ENCODE results near the gene LRRC56. TPM values are rescaled to one million over a fixed set of nuclear protein-coding genes. Genes with fewer than 3 reads are reported as not detected.

Gene LRRC56
- total RNA-seq, 1 experiment from 2014 or later: 3.4 TPM

- TF ChIP-seq, protein P1, sequence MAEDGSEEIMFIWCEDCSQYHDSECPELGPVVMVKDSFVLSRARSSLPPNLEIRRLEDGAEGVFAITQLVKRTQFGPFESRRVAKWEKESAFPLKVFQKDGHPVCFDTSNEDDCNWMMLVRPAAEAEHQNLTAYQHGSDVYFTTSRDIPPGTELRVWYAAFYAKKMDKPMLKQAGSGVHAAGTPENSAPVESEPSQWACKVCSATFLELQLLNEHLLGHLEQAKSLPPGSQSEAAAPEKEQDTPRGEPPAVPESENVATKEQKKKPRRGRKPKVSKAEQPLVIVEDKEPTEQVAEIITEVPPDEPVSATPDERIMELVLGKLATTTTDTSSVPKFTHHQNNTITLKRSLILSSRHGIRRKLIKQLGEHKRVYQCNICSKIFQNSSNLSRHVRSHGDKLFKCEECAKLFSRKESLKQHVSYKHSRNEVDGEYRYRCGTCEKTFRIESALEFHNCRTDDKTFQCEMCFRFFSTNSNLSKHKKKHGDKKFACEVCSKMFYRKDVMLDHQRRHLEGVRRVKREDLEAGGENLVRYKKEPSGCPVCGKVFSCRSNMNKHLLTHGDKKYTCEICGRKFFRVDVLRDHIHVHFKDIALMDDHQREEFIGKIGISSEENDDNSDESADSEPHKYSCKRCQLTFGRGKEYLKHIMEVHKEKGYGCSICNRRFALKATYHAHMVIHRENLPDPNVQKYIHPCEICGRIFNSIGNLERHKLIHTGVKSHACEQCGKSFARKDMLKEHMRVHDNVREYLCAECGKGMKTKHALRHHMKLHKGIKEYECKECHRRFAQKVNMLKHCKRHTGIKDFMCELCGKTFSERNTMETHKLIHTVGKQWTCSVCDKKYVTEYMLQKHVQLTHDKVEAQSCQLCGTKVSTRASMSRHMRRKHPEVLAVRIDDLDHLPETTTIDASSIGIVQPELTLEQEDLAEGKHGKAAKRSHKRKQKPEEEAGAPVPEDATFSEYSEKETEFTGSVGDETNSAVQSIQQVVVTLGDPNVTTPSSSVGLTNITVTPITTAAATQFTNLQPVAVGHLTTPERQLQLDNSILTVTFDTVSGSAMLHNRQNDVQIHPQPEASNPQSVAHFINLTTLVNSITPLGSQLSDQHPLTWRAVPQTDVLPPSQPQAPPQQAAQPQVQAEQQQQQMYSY (CRISPR knock-in tag; IDR thresholded peaks at IDR 0.05): no peak
- TF ChIP-seq KAT7 (CRISPR knock-in tag; IDR thresholded peaks at IDR 0.05; ENCODE audit: borderline replicate concordance): no peak
- TF ChIP-seq, protein P2, sequence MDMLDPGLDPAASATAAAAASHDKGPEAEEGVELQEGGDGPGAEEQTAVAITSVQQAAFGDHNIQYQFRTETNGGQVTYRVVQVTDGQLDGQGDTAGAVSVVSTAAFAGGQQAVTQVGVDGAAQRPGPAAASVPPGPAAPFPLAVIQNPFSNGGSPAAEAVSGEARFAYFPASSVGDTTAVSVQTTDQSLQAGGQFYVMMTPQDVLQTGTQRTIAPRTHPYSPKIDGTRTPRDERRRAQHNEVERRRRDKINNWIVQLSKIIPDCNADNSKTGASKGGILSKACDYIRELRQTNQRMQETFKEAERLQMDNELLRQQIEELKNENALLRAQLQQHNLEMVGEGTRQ (CRISPR knock-in tag; IDR thresholded peaks at IDR 0.05): no peak
- no peak for TF ChIP-seq ZNF512 (CRISPR knock-in tag; IDR thresholded peaks at IDR 0.05; ENCODE audit: borderline replicate concordance)
- no peak for TF ChIP-seq ZNF317 (CRISPR knock-in tag; IDR thresholded peaks at IDR 0.05; ENCODE audit: borderline replicate concordance, low read depth)
Observed at GRCh38 chr11:489610-490185, 47.6 kb upstream of the LRRC56 start (continued).

DNA sequence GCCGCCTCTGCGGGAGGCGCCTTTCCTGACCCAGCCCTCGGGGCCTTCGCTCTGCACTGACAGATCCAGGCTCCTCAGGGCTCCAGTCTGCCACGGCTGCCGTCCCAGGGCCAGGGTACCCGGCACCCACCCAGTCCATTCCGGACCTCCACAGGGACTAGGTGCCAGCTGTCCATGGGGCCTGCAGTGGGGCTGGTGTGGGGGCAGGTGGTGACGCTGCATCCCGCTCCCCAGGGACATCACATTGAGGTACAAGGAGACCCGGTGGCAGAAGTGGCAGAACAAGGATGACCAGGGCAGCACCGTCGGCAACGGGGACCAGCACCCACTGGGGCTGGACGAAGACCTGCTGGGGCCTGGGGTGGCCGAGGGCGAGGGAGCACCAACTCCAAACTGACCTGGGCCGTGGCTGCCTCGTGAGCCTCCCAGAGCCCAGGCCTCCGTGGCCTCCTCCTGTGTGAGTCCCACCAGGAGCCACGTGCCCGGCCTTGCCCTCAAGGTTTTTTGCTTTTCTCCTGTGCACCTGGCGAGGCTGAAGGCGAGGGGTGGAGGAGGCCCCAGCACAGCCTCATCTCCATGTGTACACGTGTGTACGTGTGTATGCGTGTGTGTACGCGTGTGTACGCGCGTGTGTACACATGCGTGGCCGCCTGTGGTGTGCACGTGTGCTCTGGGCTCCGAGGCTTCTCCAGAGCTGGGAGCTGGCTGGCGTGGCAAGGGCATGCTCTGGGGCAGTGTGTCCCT lies 47.0 kb upstream of the LRRC56 start:
- Mint-ChIP-seq H3K36me3 (peaks cover 11% of the 10 kb centered on the region), H3K9me3 (no peaks in the 10 kb centered on the region), H3K4me1 (no peaks in the 10 kb centered on the region), H3K4me3 (no peak overlapping the region), H3K27ac (no peak overlapping the region), H3K27me3 (ENCODE audit: low read depth) (no peaks in the 10 kb centered on the region)
- CTCF ChIA-PET: no interaction called here
- ATAC-seq: no peak
- no peak for DNase-seq (ENCODE audit: low spot score)
- POLR2A ChIA-PET: no interaction called here
- TF ChIP-seq ZNF263 (CRISPR knock-in tag; IDR thresholded peaks at IDR 0.05; ENCODE audit: low read depth): no peak
- TF ChIP-seq ZNF138 (CRISPR knock-in tag; conservative IDR thresholded peaks at IDR 0.05): no peak
- TF ChIP-seq, protein P3, sequence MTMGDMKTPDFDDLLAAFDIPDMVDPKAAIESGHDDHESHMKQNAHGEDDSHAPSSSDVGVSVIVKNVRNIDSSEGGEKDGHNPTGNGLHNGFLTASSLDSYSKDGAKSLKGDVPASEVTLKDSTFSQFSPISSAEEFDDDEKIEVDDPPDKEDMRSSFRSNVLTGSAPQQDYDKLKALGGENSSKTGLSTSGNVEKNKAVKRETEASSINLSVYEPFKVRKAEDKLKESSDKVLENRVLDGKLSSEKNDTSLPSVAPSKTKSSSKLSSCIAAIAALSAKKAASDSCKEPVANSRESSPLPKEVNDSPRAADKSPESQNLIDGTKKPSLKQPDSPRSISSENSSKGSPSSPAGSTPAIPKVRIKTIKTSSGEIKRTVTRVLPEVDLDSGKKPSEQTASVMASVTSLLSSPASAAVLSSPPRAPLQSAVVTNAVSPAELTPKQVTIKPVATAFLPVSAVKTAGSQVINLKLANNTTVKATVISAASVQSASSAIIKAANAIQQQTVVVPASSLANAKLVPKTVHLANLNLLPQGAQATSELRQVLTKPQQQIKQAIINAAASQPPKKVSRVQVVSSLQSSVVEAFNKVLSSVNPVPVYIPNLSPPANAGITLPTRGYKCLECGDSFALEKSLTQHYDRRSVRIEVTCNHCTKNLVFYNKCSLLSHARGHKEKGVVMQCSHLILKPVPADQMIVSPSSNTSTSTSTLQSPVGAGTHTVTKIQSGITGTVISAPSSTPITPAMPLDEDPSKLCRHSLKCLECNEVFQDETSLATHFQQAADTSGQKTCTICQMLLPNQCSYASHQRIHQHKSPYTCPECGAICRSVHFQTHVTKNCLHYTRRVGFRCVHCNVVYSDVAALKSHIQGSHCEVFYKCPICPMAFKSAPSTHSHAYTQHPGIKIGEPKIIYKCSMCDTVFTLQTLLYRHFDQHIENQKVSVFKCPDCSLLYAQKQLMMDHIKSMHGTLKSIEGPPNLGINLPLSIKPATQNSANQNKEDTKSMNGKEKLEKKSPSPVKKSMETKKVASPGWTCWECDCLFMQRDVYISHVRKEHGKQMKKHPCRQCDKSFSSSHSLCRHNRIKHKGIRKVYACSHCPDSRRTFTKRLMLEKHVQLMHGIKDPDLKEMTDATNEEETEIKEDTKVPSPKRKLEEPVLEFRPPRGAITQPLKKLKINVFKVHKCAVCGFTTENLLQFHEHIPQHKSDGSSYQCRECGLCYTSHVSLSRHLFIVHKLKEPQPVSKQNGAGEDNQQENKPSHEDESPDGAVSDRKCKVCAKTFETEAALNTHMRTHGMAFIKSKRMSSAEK (CRISPR knock-in tag; IDR thresholded peaks at IDR 0.05; ENCODE audit: borderline replicate concordance): no peak
- no peak for TF ChIP-seq RORB (CRISPR knock-in tag; IDR thresholded peaks at IDR 0.05)
- TF ChIP-seq, protein P4, sequence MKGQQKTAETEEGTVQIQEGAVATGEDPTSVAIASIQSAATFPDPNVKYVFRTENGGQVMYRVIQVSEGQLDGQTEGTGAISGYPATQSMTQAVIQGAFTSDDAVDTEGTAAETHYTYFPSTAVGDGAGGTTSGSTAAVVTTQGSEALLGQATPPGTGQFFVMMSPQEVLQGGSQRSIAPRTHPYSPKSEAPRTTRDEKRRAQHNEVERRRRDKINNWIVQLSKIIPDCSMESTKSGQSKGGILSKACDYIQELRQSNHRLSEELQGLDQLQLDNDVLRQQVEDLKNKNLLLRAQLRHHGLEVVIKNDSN (CRISPR knock-in tag; IDR thresholded peaks at IDR 0.05): no peak
- no peak for TF ChIP-seq PRRX2 (CRISPR knock-in tag; IDR thresholded peaks at IDR 0.05)
- TF ChIP-seq, protein P1 (CRISPR knock-in tag; IDR thresholded peaks at IDR 0.05): no peak
- no peak for TF ChIP-seq ZNF121 (CRISPR knock-in tag; IDR thresholded peaks at IDR 0.05)
- TF ChIP-seq ZNF416 (CRISPR knock-in tag; IDR thresholded peaks at IDR 0.05): no peak
- TF ChIP-seq GABPB1 (CRISPR knock-in tag; IDR thresholded peaks at IDR 0.05): no peak
- TF ChIP-seq SOX15 (CRISPR knock-in tag; IDR thresholded peaks at IDR 0.05): no peak
- no peak for TF ChIP-seq JAZF1 (CRISPR knock-in tag; IDR thresholded peaks at IDR 0.05)
- no peak for TF ChIP-seq NR2C2 (CRISPR knock-in tag; IDR thresholded peaks at IDR 0.05)
